Mucosa of rectum (tissue), 2 donors: Measurements from ENCODE around the gene TFEB.
"Not testable (repeated sequence)": the region's sequence is repeated elsewhere in the genome, so short reads cannot be mapped to it uniquely, and the experiment has no call there.

Experiments used
- H3K27ac ChIP-seq, 2 donors: one replicate each; pipeline ENCODE4 v1.7.0; 2013; ENCODE audit warnings: inconsistent platforms in 2 of 2, low read depth in 2 of 2, low read length in 2 of 2
- H3K27me3 ChIP-seq, 2 donors: one replicate each; pipeline ENCODE4 v1.7.0; 2013; ENCODE audit warnings: low read length in 2 of 2; ENCODE audit not compliant: control insufficient read depth in 2 of 2, insufficient read depth in 2 of 2
- H3K36me3 ChIP-seq, 2 donors: one replicate each; pipeline ENCODE4 v1.7.0; 2013; ENCODE audit warnings: low read length in 2 of 2; ENCODE audit not compliant: control insufficient read depth in 2 of 2, insufficient read depth in 2 of 2
- H3K4me1 ChIP-seq, 2 donors: one replicate each; pipeline ENCODE4 v1.7.0; 2013; ENCODE audit warnings: low read length in 2 of 2, mild to moderate bottlenecking in 1 of 2; ENCODE audit not compliant: control insufficient read depth in 2 of 2, insufficient read depth in 2 of 2
- H3K4me3 ChIP-seq, 2 donors: one replicate each; pipeline ENCODE4 v1.7.0; 2013; ENCODE audit warnings: low read length in 2 of 2
- H3K9ac ChIP-seq, 2 donors: one replicate each; pipeline ENCODE4 v1.7.0; 2013; ENCODE audit warnings: low read length in 2 of 2, low read depth in 1 of 2, mild to moderate bottlenecking in 1 of 2
- H3K9me3 ChIP-seq, 2 donors: one replicate each; pipeline ENCODE4 v1.7.0; 2013; ENCODE audit warnings: low read length in 2 of 2; ENCODE audit not compliant: control insufficient read depth in 2 of 2
- donor health status: healthy.
- donor health status: Normal muscosa, but diverticular disease.

The TFEB gene

GRCh38 chr6:41766043-41766664 is 30.7 kb upstream of the TFEB start:
- H3K36me3 ChIP-seq, H3K4me1 ChIP-seq, H3K27me3 ChIP-seq, H3K9me3 ChIP-seq, H3K9ac ChIP-seq, H3K27ac ChIP-seq, H3K4me3 ChIP-seq: not testable (repeated sequence)

- Histone ChIP-seq H3K27me3 (no peaks in the 10 kb centered on the region), H3K9ac (no peak overlapping the region), H3K27ac (no peak overlapping the region), H3K36me3 (no peaks in the 10 kb centered on the region), H3K4me1 (peaks cover 0 to 7% of the 10 kb centered on the region in 2 donors), H3K4me3 (no peak overlapping the region), H3K9me3 (no peaks in the 10 kb centered on the region)
Observed at GRCh38 chr6:41763470-41763869, 28.1 kb upstream of the TFEB start.

GRCh38 chr6:41759905-41760579 is 24.6 kb upstream of the TFEB start:
- Histone ChIP-seq H3K27me3 (no peaks in the 10 kb centered on the region), H3K9ac (no peak overlapping the region), H3K27ac (no peak overlapping the region), H3K36me3 (no peaks in the 10 kb centered on the region), H3K4me3 (no peak overlapping the region), H3K4me1 (no peaks in the 10 kb centered on the region), H3K9me3 (no peaks in the 10 kb centered on the region)

GRCh38 chr6:41759106-41759904 is 23.9 kb upstream of the TFEB start:
- Histone ChIP-seq H3K27ac (no peak overlapping the region), H3K4me1 (no peaks in the 10 kb centered on the region), H3K9me3 (no peaks in the 10 kb centered on the region), H3K4me3 (no peak overlapping the region), H3K36me3 (no peaks in the 10 kb centered on the region), H3K9ac (no peak overlapping the region), H3K27me3 (no peaks in the 10 kb centered on the region)

GRCh38 chr6:41758641-41759035 is 23.2 kb upstream of the TFEB start:
- Histone ChIP-seq H3K9ac (no peak overlapping the region), H3K4me1 (no peaks in the 10 kb centered on the region), H3K4me3 (no peak overlapping the region), H3K9me3 (no peaks in the 10 kb centered on the region), H3K27ac (no peak overlapping the region), H3K36me3 (no peaks in the 10 kb centered on the region), H3K27me3 (no peaks in the 10 kb centered on the region)

- Histone ChIP-seq H3K4me3 (no peak overlapping the region), H3K27me3 (no peaks in the 10 kb centered on the region), H3K27ac (no peak overlapping the region), H3K9me3 (no peaks in the 10 kb centered on the region), H3K4me1 (no peaks in the 10 kb centered on the region), H3K36me3 (no peaks in the 10 kb centered on the region), H3K9ac (no peak overlapping the region)
Observed at GRCh38 chr6:41757931-41758640, 22.7 kb upstream of the TFEB start.

GRCh38 chr6:41757271-41757670 is 21.9 kb upstream of the TFEB start:
- H3K9me3 ChIP-seq, result no peaks in the 10 kb centered on the region
- no peak overlapping the region for H3K4me3 ChIP-seq
- H3K9ac ChIP-seq, result no peak overlapping the region
- H3K27ac ChIP-seq, result no peak overlapping the region
- no peaks in the 10 kb centered on the region for H3K36me3 ChIP-seq
- no peaks in the 10 kb centered on the region for H3K27me3 ChIP-seq
- H3K4me1 ChIP-seq, result no peaks in the 10 kb centered on the region

GRCh38 chr6:41756354-41756753 is 20.9 kb upstream of the TFEB start:
- no peak overlapping the region for H3K27ac ChIP-seq
- H3K36me3 ChIP-seq, result no peaks in the 10 kb centered on the region
- no peak overlapping the region for H3K9ac ChIP-seq
- no peaks in the 10 kb centered on the region for H3K4me1 ChIP-seq
- H3K27me3 ChIP-seq, result no peaks in the 10 kb centered on the region
- H3K9me3 ChIP-seq, result no peaks in the 10 kb centered on the region
- H3K4me3 ChIP-seq, result no peak overlapping the region

- Histone ChIP-seq H3K4me3 (no peak overlapping the region), H3K27ac (no peak overlapping the region), H3K9me3 (no peaks in the 10 kb centered on the region), H3K9ac (no peak overlapping the region), H3K27me3 (no peaks in the 10 kb centered on the region), H3K4me1 (no peaks in the 10 kb centered on the region), H3K36me3 (no peaks in the 10 kb centered on the region)
Observed at GRCh38 chr6:41755895-41756294, 20.5 kb upstream of the TFEB start.

GRCh38 chr6:41750374-41750773 is 15.0 kb upstream of the TFEB start:
- H3K27ac ChIP-seq, result no peak overlapping the region
- H3K9me3 ChIP-seq, result no peaks in the 10 kb centered on the region
- H3K27me3 ChIP-seq, result no peaks in the 10 kb centered on the region
- no peaks in the 10 kb centered on the region for H3K4me1 ChIP-seq
- no peak overlapping the region for H3K9ac ChIP-seq
- no peak overlapping the region for H3K4me3 ChIP-seq
- no peaks in the 10 kb centered on the region for H3K36me3 ChIP-seq
